H9 (cell line): ENCODE measurements around the gene ANXA2. TPM values are rescaled to one million over a fixed set of nuclear protein-coding genes. Genes with fewer than 3 reads are reported as not detected.

Source experiments
- DNase-seq: peaks from one replicate; pipeline ENCODE4 v3.0.0-alpha.2; 2017
- H2AFZ ChIP-seq: one replicate; pipeline ENCODE4 v1.6.1; 2013; ENCODE audit warnings: mild to moderate bottlenecking, low read length, control low read depth, moderate library complexity
- H2AK5ac ChIP-seq: 2 replicates; pipeline ENCODE4 v1.6.1; 2013; ENCODE audit warnings: low read length, control low read depth, mixed read lengths; ENCODE audit not compliant: insufficient read length
- H2BK120ac ChIP-seq: one replicate; pipeline ENCODE4 v1.6.1; 2013; ENCODE audit warnings: low read depth, mild to moderate bottlenecking, low read length, control low read depth, inconsistent platforms; ENCODE audit not compliant: poor library complexity, severe bottlenecking
- H2BK12ac ChIP-seq: 2 replicates; pipeline ENCODE4 v1.6.1; 2013; ENCODE audit warnings: low read length, control low read depth, mixed read lengths, low read depth; ENCODE audit not compliant: insufficient read length
- H2BK15ac ChIP-seq: 2 replicates; pipeline ENCODE4 v1.6.1; 2013; ENCODE audit warnings: low read depth, low read length, control low read depth
- H2BK20ac ChIP-seq: one replicate; pipeline ENCODE4 v1.6.1; 2013; ENCODE audit warnings: low read depth, mild to moderate bottlenecking, low read length, control low read depth, inconsistent platforms; ENCODE audit not compliant: poor library complexity, severe bottlenecking
- H2BK5ac ChIP-seq: 2 replicates; pipeline ENCODE4 v1.6.1; 2013; ENCODE audit warnings: low read length, control low read depth, mixed read lengths; ENCODE audit not compliant: insufficient read length
- H3K14ac ChIP-seq: 2 replicates; pipeline ENCODE4 v1.6.1; 2013; ENCODE audit warnings: low read length, control low read depth; ENCODE audit not compliant: insufficient read depth
- H3K18ac ChIP-seq: 2 replicates; pipeline ENCODE4 v1.6.1; 2013; ENCODE audit warnings: low read depth, mild to moderate bottlenecking, mixed read lengths, low read length, control low read depth; ENCODE audit not compliant: insufficient read length
- H3K23ac ChIP-seq: 2 replicates; pipeline ENCODE4 v1.6.1; 2013; ENCODE audit warnings: low read length, control low read depth, mixed read lengths, low read depth; ENCODE audit not compliant: insufficient read length
- H3K23me2 ChIP-seq: 2 replicates; pipeline ENCODE4 v1.6.1; 2013; ENCODE audit warnings: low read depth, mild to moderate bottlenecking, mixed read lengths, low read length, control low read depth; ENCODE audit not compliant: insufficient read length, poor library complexity, severe bottlenecking
- H3K27ac ChIP-seq: 2 replicates; pipeline ENCODE4 v1.5.1; 2013; ENCODE audit warnings: low read length, control low read depth, mixed read lengths, low read depth; ENCODE audit not compliant: insufficient read length
- H3K27me3 ChIP-seq: 2 replicates; pipeline ENCODE4 v1.6.1; 2013; ENCODE audit warnings: low read length, control low read depth, inconsistent platforms; ENCODE audit not compliant: insufficient read depth
- H3K4ac ChIP-seq: 2 replicates; pipeline ENCODE4 v1.6.1; 2013; ENCODE audit warnings: low read depth, mild to moderate bottlenecking, control low read depth, inconsistent platforms, low read length, moderate library complexity
- H3K4me1 ChIP-seq: 2 replicates; pipeline ENCODE4 v1.6.1; 2013; ENCODE audit warnings: low read length, control low read depth, inconsistent platforms; ENCODE audit not compliant: insufficient read depth
- H3K4me2 ChIP-seq: 2 replicates; pipeline ENCODE4 v1.6.1; 2013; ENCODE audit warnings: low read length, control low read depth, mixed read lengths; ENCODE audit not compliant: insufficient read length, insufficient read depth
- H3K56ac ChIP-seq: 2 replicates; pipeline ENCODE4 v1.6.1; 2013; ENCODE audit warnings: low read depth, mild to moderate bottlenecking, mixed read lengths, low read length, control low read depth; ENCODE audit not compliant: insufficient read length
- H3K79me1 ChIP-seq: 2 replicates; pipeline ENCODE4 v1.6.1; 2013; ENCODE audit warnings: low read depth, mild to moderate bottlenecking, moderate library complexity, low read length, control low read depth, inconsistent platforms; ENCODE audit not compliant: insufficient read depth, poor library complexity, severe bottlenecking
- H3K79me2 ChIP-seq: 2 replicates; pipeline ENCODE4 v1.6.1; 2013; ENCODE audit warnings: low read length, control low read depth, inconsistent platforms; ENCODE audit not compliant: insufficient read depth
- H3K9ac ChIP-seq: 2 replicates; pipeline ENCODE4 v1.6.1; 2013; ENCODE audit warnings: low read length, control low read depth, mixed read lengths; ENCODE audit not compliant: insufficient read length; ENCODE audit errors: extremely low read depth
- H3K9me3 ChIP-seq: one replicate; pipeline ENCODE4 v1.6.1; 2013; ENCODE audit warnings: low read depth, low read length, inconsistent platforms; ENCODE audit not compliant: control insufficient read depth
- H3T11ph ChIP-seq: one replicate; pipeline ENCODE4 v1.6.1; 2013; ENCODE audit warnings: mild to moderate bottlenecking, low read length, control low read depth, inconsistent platforms
- H4K20me1 ChIP-seq: one replicate; pipeline ENCODE4 v1.6.1; 2013; ENCODE audit not compliant: control insufficient read depth, insufficient read length, insufficient read depth
- H4K5ac ChIP-seq: 2 replicates; pipeline ENCODE4 v1.6.1; 2013; ENCODE audit warnings: low read depth, mild to moderate bottlenecking, mixed read lengths, low read length, control low read depth; ENCODE audit not compliant: insufficient read length
- H4K8ac ChIP-seq: replicated peaks from 2 replicates; pipeline ENCODE4 v1.6.1; 2013; ENCODE audit warnings: low read length, control low read depth, mixed read lengths, low read depth; ENCODE audit not compliant: insufficient read length
- H4K91ac ChIP-seq: 2 replicates; pipeline ENCODE4 v1.6.1; 2013; ENCODE audit warnings: low read depth, mild to moderate bottlenecking, moderate library complexity, mixed read lengths, low read length, control low read depth; ENCODE audit not compliant: insufficient read length
- H3K27ac Mint-ChIP-seq, 3 experiments: 2 replicates in 2 of 3; 3 replicates in 1 of 3; pipeline ENCODE4 v1.8.0; 2020 to 2021; ENCODE audit warnings: mixed read lengths in 3 of 3, mild to moderate bottlenecking in 1 of 3, moderate library complexity in 1 of 3
- H3K27me3 Mint-ChIP-seq: 2 replicates; pipeline ENCODE4 v1.8.0; 2021; ENCODE audit warnings: low read depth, mild to moderate bottlenecking, moderate library complexity, mixed read lengths
- H3K36me3 Mint-ChIP-seq, 3 experiments: 2 replicates in 2 of 3; 3 replicates in 1 of 3; pipeline ENCODE4 v1.8.0; 2020 to 2021; ENCODE audit warnings: low read depth in 3 of 3, mixed read lengths in 3 of 3; ENCODE audit not compliant: insufficient read depth in 1 of 3
- H3K4me1 Mint-ChIP-seq, 2 experiments: 2 replicates each; pipeline ENCODE4 v1.8.0; 2020; ENCODE audit warnings: mixed read lengths in 2 of 2
- H3K4me3 Mint-ChIP-seq, 2 experiments: 2 replicates in 1 of 2; 3 replicates in 1 of 2; pipeline ENCODE4 v1.8.0; 2020 to 2021; ENCODE audit warnings: mild to moderate bottlenecking in 2 of 2, mixed read lengths in 2 of 2, moderate library complexity in 1 of 2
- H3K9me3 Mint-ChIP-seq, 2 experiments: 2 replicates in 1 of 2; 3 replicates in 1 of 2; pipeline ENCODE4 v1.8.0; 2020; ENCODE audit warnings: mild to moderate bottlenecking in 2 of 2, mixed read lengths in 2 of 2, moderate library complexity in 1 of 2
- WGBS: extraction: QIAGEN DNeasy Blood & Tissue Kit; methylation state at CpG from one replicate; pipeline ENCODE4 v1.1.7; 2013; ENCODE audit warnings: missing lambda C conversion rate, low lambda C conversion rate, mixed read lengths; ENCODE audit not compliant: insufficient read length; ENCODE audit errors: extremely low coverage; 5-methylcytosine and 5-hydroxymethylcytosine counted together
- total RNA-seq: library from RNA; stranded (reverse); gene quantifications from 2 replicates; pipeline ENCODE4 v1.2.1, GENCODE V29; 2021
- TF ChIP-seq, protein P1 (sequence below): fragments of 200-600 bp; sonication (generic); conservative IDR thresholded peaks from 3 replicates; pipeline ENCODE4 v1.8.0; 2021; ENCODE audit warnings: antibody characterized with exemption, mild to moderate bottlenecking

Gene ANXA2
- total RNA-seq, 1 experiment from 2014 or later = 126 TPM

DNA sequence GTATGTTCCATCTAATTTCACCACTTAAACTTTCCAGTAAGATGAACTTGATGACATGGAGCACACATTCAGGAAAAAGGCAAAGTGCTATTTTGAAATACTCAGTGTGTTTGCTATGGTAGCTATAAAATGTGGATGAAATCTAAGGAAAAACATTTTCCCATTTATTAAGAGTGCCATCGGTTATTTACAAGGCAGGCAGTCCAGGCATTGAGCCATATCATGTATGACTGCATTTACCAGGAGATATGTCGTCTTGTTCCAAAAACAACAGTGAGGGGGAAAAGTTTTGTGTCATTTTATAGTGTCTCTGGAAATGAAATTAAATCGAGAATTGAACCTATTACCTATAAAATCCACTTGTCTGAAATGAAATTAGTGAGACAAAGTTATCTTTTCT, 13.7 kb downstream of the ANXA2 start:
- Histone ChIP-seq H4K91ac (no peak overlapping the region), H2BK5ac (no peak overlapping the region), H2BK12ac (no peak overlapping the region), H2BK20ac (no peak overlapping the region), H3K79me2 (peaks cover 3% of the 10 kb centered on the region; the same call in 1 of the 2 replicates), H3K23me2 (no peaks in the 10 kb centered on the region), H2BK120ac (no peak overlapping the region), H3K23ac (no peak overlapping the region), H3K9ac (no peak overlapping the region), H3T11ph (no peak overlapping the region), H2BK15ac (no peak overlapping the region), H3K4ac (no peak overlapping the region), H3K14ac (no peak overlapping the region), H3K4me2 (no peak overlapping the region), H2AK5ac (no peak overlapping the region), H3K4me1 (no peaks in the 10 kb centered on the region), H3K9me3 (no peaks in the 10 kb centered on the region), H3K18ac (no peak overlapping the region), H3K27ac (no peak overlapping the region), H4K20me1 (no peaks in the 10 kb centered on the region), H3K56ac (no peak overlapping the region), H2AFZ (no peak overlapping the region), H3K27me3 (no peaks in the 10 kb centered on the region), H4K5ac (no peak overlapping the region), H3K79me1 (no peaks in the 10 kb centered on the region), H4K8ac (no peak overlapping the region)
- Mint-ChIP-seq H3K9me3 (no peaks in the 10 kb centered on the region), H3K27me3 (no peaks in the 10 kb centered on the region; the same call in 1 of the 2 replicates), H3K36me3 (peaks cover 0 to 12% (median 5%) of the 10 kb centered on the region in 3 experiments; a peak in 3 of 7 replicates), H3K27ac (no peak overlapping the region), H3K4me3 (no peak overlapping the region), H3K4me1 (peaks cover 0 to 2% of the 10 kb centered on the region in 2 experiments; a peak in 1 of 4 replicates)
- no peak for DNase-seq
- no CpG with 5 or more reads among the region's 3 CpGs for WGBS
- TF ChIP-seq, protein P1, sequence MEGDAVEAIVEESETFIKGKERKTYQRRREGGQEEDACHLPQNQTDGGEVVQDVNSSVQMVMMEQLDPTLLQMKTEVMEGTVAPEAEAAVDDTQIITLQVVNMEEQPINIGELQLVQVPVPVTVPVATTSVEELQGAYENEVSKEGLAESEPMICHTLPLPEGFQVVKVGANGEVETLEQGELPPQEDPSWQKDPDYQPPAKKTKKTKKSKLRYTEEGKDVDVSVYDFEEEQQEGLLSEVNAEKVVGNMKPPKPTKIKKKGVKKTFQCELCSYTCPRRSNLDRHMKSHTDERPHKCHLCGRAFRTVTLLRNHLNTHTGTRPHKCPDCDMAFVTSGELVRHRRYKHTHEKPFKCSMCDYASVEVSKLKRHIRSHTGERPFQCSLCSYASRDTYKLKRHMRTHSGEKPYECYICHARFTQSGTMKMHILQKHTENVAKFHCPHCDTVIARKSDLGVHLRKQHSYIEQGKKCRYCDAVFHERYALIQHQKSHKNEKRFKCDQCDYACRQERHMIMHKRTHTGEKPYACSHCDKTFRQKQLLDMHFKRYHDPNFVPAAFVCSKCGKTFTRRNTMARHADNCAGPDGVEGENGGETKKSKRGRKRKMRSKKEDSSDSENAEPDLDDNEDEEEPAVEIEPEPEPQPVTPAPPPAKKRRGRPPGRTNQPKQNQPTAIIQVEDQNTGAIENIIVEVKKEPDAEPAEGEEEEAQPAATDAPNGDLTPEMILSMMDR = no peak
